ENCODE results near the gene CRHR2.

Gene CRHR2

GRCh38 chr7:30613366-30614325 is 68.6 kb downstream of the CRHR2 start:
- no peak for FAIRE-seq

GRCh38 chr7:30612658-30613265 is 69.5 kb downstream of the CRHR2 start:
- no peak for FAIRE-seq

- no peak for FAIRE-seq
These were observed 76.4 kb downstream of the CRHR2 start for GRCh38 chr7:30605832-30606231.

GRCh38 chr7:30604901-30605300 is 77.4 kb downstream of the CRHR2 start:
- no peak for FAIRE-seq
